ENCODE measurements around the gene WIPI1.
"Not testable (repeated sequence)": the region's sequence is repeated elsewhere in the genome, so short reads cannot be mapped to it uniquely, and the experiment has no call there.

The WIPI1 gene

DNA sequence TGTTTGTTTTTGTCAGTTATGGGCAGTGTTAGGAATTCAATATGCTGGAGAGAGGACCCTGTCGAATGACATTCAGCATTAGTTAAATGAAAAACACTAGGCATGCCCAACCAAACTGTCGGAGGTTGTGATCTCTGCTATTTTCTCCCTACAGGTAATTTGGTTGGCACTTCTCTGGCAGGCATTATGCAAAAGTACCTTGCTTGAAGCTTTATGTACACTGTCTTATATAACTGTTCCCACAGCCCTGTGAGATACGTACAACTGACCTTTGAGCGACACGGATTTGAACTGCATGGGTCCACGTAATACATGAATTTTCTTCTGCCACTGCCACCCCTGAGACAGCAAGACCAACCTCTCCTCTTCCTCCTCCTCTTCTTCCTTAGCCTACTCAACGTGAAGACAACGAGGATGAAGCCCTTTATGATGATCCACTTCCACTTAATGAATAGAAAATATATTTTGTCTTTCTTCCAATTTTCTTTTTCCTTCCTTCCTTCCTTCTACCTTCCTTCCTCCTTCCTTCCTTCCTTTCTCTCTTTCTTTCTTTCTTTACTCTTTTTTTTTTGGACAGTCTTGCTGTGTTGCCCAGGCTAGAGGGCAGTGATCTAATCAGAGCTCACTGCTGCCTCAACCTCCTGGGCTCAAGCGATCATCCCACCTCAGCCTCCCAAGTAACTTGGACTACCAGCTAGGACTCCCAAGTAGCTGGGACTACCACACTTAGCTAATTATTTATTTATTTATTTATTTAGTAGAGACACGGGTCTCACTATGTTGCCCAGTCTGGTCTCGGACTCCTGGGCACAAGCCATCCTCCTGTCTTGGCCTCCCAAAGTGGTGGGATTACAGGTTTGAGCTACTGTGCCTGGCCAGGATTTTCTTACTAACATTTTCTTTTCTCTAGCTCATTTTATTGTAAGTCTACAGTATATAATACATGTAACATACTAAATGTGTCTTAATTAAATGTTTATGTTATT lies 77.3 kb downstream of the WIPI1 start:
- Histone ChIP-seq H3K36me3 (ENCODE audit: control insufficient read depth in 5 of 5, insufficient read depth in 5 of 5, low read length in 5 of 5) (no peaks in the 10 kb centered on the region), H3K27me3 (ENCODE audit: control insufficient read depth in 5 of 5, insufficient read depth in 4 of 5, low read length in 5 of 5) (no peaks in the 10 kb centered on the region), H3K4me1 (ENCODE audit: control insufficient read depth in 5 of 5, insufficient read depth in 5 of 5, low read length in 5 of 5) (peaks cover 24 to 75% (median 65%) of the 10 kb centered on the region in 5 donors), H3K9ac (ENCODE audit: low read length in 5 of 5) (peak overlapping the region in 1 of 5 donors; percentile 72), H3K27ac (ENCODE audit: low read depth, low read length) (peak overlapping the region; percentile 96), H3K4me3 (ENCODE audit: low read depth in 1 of 5, low read length in 5 of 5) (no peak overlapping the region), H3K9me3 (ENCODE audit: control insufficient read depth in 5 of 5, low read length in 5 of 5) (no peaks in the 10 kb centered on the region)

GRCh38 chr17:68379177-68379510 lies 78.2 kb downstream of the WIPI1 start:
- Histone ChIP-seq H3K4me3 (ENCODE audit: low read depth in 1 of 5, low read length in 5 of 5) (no peak overlapping the region), H3K9ac (ENCODE audit: low read length in 5 of 5) (peak overlapping the region in 3 of 5 donors; percentile 15 to 72 (median 35)), H3K27ac (ENCODE audit: low read depth, low read length) (peak overlapping the region; percentile 96), H3K9me3 (ENCODE audit: control insufficient read depth in 5 of 5, low read length in 5 of 5) (no peaks in the 10 kb centered on the region), H3K4me1 (ENCODE audit: control insufficient read depth in 5 of 5, insufficient read depth in 5 of 5, low read length in 5 of 5) (peaks cover 24 to 72% (median 58%) of the 10 kb centered on the region in 5 donors), H3K36me3 (ENCODE audit: control insufficient read depth in 5 of 5, insufficient read depth in 5 of 5, low read length in 5 of 5) (no peaks in the 10 kb centered on the region), H3K27me3 (ENCODE audit: control insufficient read depth in 5 of 5, insufficient read depth in 4 of 5, low read length in 5 of 5) (no peaks in the 10 kb centered on the region)

- Histone ChIP-seq H3K4me3 (ENCODE audit: low read depth in 1 of 5, low read length in 5 of 5) (peak overlapping the region in 3 of 5 donors; percentile 44 to 63 (median 55)), H3K4me1 (ENCODE audit: control insufficient read depth in 5 of 5, insufficient read depth in 5 of 5, low read length in 5 of 5) (peaks cover 20 to 66% (median 52%) of the 10 kb centered on the region in 5 donors), H3K36me3 (ENCODE audit: control insufficient read depth in 5 of 5, insufficient read depth in 5 of 5, low read length in 5 of 5) (no peaks in the 10 kb centered on the region), H3K9me3 (ENCODE audit: control insufficient read depth in 5 of 5, low read length in 5 of 5) (no peaks in the 10 kb centered on the region), H3K27me3 (ENCODE audit: control insufficient read depth in 5 of 5, insufficient read depth in 4 of 5, low read length in 5 of 5) (no peaks in the 10 kb centered on the region), H3K27ac (ENCODE audit: low read depth, low read length) (peak overlapping the region; percentile 96), H3K9ac (ENCODE audit: low read length in 5 of 5) (peak overlapping the region; percentile 28 to 72 (median 67))
Measured at GRCh38 chr17:68378268-68379176, 78.8 kb downstream of the WIPI1 start.

- Histone ChIP-seq H3K4me1 (ENCODE audit: control insufficient read depth in 5 of 5, insufficient read depth in 5 of 5, low read length in 5 of 5) (peaks cover 20 to 59% (median 46%) of the 10 kb centered on the region in 5 donors), H3K9me3 (ENCODE audit: control insufficient read depth in 5 of 5, low read length in 5 of 5) (no peaks in the 10 kb centered on the region), H3K36me3 (ENCODE audit: control insufficient read depth in 5 of 5, insufficient read depth in 5 of 5, low read length in 5 of 5) (no peaks in the 10 kb centered on the region), H3K4me3 (ENCODE audit: low read depth in 1 of 5, low read length in 5 of 5) (peak overlapping the region in 3 of 5 donors; percentile 44 to 63 (median 55)), H3K27me3 (ENCODE audit: control insufficient read depth in 5 of 5, insufficient read depth in 4 of 5, low read length in 5 of 5) (no peaks in the 10 kb centered on the region), H3K9ac (ENCODE audit: low read length in 5 of 5) (peak overlapping the region; percentile 43 to 84 (median 67)), H3K27ac (ENCODE audit: low read depth, low read length) (peak overlapping the region; percentile 96)
Measured at GRCh38 chr17:68377771-68378267, 79.5 kb downstream of the WIPI1 start.

GRCh38 chr17:68376178-68376577 lies 81.1 kb downstream of the WIPI1 start:
- not testable (repeated sequence) for H3K27me3 ChIP-seq (ENCODE audit: control insufficient read depth in 5 of 5, insufficient read depth in 4 of 5, low read length in 5 of 5); H3K9me3 ChIP-seq (ENCODE audit: control insufficient read depth in 5 of 5, low read length in 5 of 5); H3K36me3 ChIP-seq (ENCODE audit: control insufficient read depth in 5 of 5, insufficient read depth in 5 of 5, low read length in 5 of 5); H3K9ac ChIP-seq (ENCODE audit: low read length in 5 of 5); H3K27ac ChIP-seq (ENCODE audit: low read depth, low read length); H3K4me3 ChIP-seq (ENCODE audit: low read depth in 1 of 5, low read length in 5 of 5)
- peaks cover 17 to 42% (median 36%) of the 10 kb centered on the region in 5 donors for H3K4me1 ChIP-seq (ENCODE audit: control insufficient read depth in 5 of 5, insufficient read depth in 5 of 5, low read length in 5 of 5)

DNA sequence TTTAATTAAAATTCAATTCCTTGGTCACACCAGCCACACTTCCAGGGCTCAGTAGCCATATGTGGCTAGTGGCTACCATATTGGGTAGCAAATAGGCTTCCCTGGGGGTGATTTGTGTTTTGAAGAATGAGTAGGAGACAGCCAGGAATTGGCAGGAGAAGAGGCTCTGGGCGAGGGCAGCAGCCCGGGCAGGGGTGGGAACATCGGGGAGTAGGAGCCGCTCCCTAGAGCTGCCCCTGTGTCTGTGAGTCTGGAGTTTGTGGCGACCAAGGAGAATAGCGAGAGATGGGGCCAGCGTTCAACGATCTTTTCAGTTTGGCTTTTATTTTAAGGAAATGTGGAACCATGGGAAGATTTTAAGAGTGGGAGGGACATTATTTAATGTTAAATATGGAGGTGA lies 81.7 kb downstream of the WIPI1 start:
- no peak overlapping the region for H3K4me3 ChIP-seq (ENCODE audit: low read depth in 1 of 5, low read length in 5 of 5)
- H3K27me3 ChIP-seq (ENCODE audit: control insufficient read depth in 5 of 5, insufficient read depth in 4 of 5, low read length in 5 of 5), result no peaks in the 10 kb centered on the region
- no peaks in the 10 kb centered on the region for H3K9me3 ChIP-seq (ENCODE audit: control insufficient read depth in 5 of 5, low read length in 5 of 5)
- no peak overlapping the region for H3K9ac ChIP-seq (ENCODE audit: low read length in 5 of 5)
- H3K27ac ChIP-seq (ENCODE audit: low read depth, low read length), result no peak overlapping the region
- H3K4me1 ChIP-seq (ENCODE audit: control insufficient read depth in 5 of 5, insufficient read depth in 5 of 5, low read length in 5 of 5), result peaks cover 17 to 36% (median 31%) of the 10 kb centered on the region in 5 donors
- H3K36me3 ChIP-seq (ENCODE audit: control insufficient read depth in 5 of 5, insufficient read depth in 5 of 5, low read length in 5 of 5), result no peaks in the 10 kb centered on the region
